NCI-H1694 treated with DMSO at 0.1 percent for 48 hours (cell line): ENCODE results near the gene PNMA6E.

Experiments used
- DNase-seq: peaks from one replicate; lab custom pipeline; 2025; lab: John Stamatoyannopoulos, UW

The PNMA6E gene

GRCh38 chrX:153401133-153401764 lies at the start of gene PNMA6E:
TSS of gene PNMA6E (minus strand) at chrX:153401350. CDS start at chrX:153398849, 2,501 bp downstream.
- no peak for DNase-seq

- no peak for DNase-seq
Observed at GRCh38 chrX:153450949-153451277, 49.8 kb upstream of the PNMA6E start.

GRCh38 chrX:153450114-153450948 lies 49.2 kb upstream of the PNMA6E start:
- DNase-seq, result no peak

- DNase-seq, result no peak
Observed at GRCh38 chrX:153449368-153450113, 48.4 kb upstream of the PNMA6E start.

- DNase-seq, result no peak
Observed at GRCh38 chrX:153448556-153449367, 47.6 kb upstream of the PNMA6E start.

- DNase-seq, result no peak
Observed at GRCh38 chrX:153447581-153447960, 46.4 kb upstream of the PNMA6E start.

GRCh38 chrX:153446950-153447580 lies 45.9 kb upstream of the PNMA6E start:
- no peak for DNase-seq

- DNase-seq, result no peak
Observed at GRCh38 chrX:153446636-153446936, 45.4 kb upstream of the PNMA6E start.

GRCh38 chrX:153445856-153446635 lies 44.9 kb upstream of the PNMA6E start, which contains the start of gene TREX2:
TSS of gene TREX2 (minus strand) at chrX:153446056. CDS start at chrX:153445430, 626 bp downstream.
- no peak for DNase-seq

GRCh38 chrX:153445106-153445855 lies 44.1 kb upstream of the PNMA6E start:
- no peak for DNase-seq

- DNase-seq, result no peak
Observed at GRCh38 chrX:153444333-153445011, 43.3 kb upstream of the PNMA6E start.

- no peak for DNase-seq
Observed at GRCh38 chrX:153443476-153444332, 42.6 kb upstream of the PNMA6E start.

- no peak for DNase-seq
Observed at GRCh38 chrX:153442463-153442862, 41.3 kb upstream of the PNMA6E start.

GRCh38 chrX:153441981-153442380 lies 40.8 kb upstream of the PNMA6E start:
- DNase-seq, result no peak

GRCh38 chrX:153441296-153441695 lies 40.1 kb upstream of the PNMA6E start:
- no peak for DNase-seq

- no peak for DNase-seq
Observed at GRCh38 chrX:153440556-153441135, 39.5 kb upstream of the PNMA6E start.

- DNase-seq, result no peak
Observed at GRCh38 chrX:153439977-153440376, 38.8 kb upstream of the PNMA6E start.

- DNase-seq, result peak; percentile 43
Observed at GRCh38 chrX:153438532-153438931, 37.4 kb upstream of the PNMA6E start.
